NCI-H1694 (cell line): ENCODE data around the gene STOM.
A peak's percentile ranks its signal among the peaks of the same experiment; 100 is the strongest.
"Not testable (repeated sequence)": the region's sequence is repeated elsewhere in the genome, so short reads cannot be mapped to it uniquely, and the experiment has no call there.

Experiments used
- DNase-seq: peaks from one replicate; lab custom pipeline; 2025; lab: John Stamatoyannopoulos, UW

STOM gene

DNA sequence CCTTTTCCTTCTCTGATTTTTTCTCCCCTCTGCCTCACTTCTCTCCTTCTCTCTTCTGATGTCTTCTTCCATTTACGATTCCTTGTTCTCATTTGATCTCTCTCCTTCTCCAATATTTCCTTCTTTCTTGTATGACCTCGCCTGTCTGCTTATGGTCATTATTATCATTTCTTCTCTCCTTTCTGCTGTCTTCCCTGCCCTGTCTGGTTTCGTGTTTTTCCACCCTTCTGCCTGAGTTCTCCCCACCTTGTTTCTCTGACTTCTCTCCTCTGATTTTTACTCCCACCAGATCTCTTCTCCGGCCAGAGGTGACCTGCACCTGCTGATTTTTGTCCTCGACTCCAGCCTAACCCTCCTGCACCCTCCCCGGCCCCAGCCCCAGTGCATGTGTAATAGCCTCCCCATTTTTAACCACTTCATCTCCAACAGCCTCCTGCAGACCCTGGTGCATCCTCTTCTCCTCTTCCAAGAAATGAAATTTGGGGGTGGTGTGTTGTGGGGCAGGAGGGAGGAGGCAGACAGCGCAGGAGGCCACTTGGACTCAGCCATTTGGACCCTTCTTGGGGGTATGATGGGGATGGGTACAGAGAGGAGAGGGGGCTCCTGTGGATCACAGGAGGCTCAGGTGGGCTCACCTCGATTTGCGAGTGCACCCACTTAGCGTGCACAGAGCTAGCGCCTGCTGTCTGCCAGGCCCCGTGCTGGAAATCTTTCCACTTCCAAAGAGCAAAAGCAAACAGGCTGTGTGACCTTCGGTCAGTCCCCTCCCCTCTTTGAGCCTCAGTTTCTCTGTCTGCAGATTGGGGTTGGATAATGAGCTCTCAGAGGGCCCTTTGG, 69.5 kb downstream of the STOM start:
- no peak for DNase-seq

DNA sequence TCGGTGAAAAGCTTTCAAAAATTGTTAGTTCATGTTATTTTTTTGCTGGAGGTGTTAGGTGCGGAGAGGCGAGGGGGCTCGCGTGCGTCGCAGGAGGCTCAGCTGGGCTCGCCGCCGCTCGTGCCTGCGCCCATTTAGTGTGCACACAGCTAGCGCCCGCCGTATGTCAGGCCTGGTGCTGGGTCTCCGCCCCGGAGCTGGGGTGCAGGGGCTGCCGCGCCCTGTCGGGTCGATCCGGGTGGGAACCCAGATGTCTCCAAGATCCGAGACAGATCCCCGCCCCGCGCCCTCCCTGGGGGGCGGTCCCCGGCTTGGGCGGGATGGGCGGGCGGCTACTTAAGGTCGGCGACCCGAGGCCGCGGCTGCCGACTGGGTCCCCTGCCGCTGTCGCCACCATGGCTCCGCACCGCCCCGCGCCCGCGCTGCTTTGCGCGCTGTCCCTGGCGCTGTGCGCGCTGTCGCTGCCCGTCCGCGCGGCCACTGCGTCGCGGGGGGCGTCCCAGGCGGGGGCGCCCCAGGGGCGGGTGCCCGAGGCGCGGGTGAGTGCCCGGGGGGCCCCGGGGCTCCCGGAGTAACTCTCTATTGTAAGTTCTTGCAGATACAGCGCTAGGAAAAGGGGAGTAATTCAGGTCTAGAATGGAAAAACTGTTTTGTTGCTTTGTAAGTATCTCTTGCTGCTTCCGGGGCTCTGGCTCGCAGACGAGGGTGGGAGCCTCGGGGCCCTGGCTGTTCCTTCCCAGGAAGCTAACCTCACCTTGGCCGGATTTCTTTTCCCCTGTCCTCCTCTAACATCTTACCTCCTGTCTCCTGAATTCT, 70.4 kb downstream of the STOM start:
- peak; percentile 13 for DNase-seq

DNA sequence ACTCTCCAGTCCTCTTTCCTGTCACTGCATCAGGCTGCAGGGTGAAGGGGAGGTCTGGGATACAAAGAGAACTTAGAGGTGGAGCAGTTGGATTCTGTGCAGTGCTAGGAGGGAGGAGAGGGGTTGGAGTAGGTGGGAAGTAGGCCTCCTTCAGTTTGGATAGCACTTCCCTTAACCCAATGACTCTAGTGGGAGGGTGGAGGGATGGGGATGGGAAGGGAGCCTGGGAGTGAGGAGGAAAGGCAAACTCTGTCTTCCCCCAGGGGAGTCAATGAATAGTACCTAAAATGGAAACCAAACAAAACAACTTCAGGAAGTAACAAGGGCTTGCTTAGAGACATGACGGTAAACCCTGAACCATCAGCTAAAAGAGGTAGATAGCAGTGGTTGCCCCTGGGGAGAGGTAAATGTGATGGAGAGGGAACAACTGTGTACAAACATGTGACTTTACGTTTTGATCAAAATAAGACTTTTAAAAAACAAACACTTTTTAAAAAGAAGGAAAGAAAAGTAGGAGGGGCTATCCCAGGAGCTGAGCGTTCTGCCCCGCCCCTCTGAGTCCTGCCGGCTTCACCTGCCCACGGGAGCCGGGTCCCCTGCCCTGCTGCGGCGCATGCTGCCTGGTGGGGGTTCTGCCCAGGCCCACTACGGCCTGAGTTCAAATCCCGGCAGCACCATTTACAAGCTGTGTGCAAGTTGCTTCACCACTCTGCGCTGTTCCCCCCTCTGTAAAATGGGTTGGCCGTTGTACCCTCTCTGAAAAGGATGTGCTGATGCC, 71.2 kb downstream of the STOM start:
- DNase-seq, result no peak

DNA sequence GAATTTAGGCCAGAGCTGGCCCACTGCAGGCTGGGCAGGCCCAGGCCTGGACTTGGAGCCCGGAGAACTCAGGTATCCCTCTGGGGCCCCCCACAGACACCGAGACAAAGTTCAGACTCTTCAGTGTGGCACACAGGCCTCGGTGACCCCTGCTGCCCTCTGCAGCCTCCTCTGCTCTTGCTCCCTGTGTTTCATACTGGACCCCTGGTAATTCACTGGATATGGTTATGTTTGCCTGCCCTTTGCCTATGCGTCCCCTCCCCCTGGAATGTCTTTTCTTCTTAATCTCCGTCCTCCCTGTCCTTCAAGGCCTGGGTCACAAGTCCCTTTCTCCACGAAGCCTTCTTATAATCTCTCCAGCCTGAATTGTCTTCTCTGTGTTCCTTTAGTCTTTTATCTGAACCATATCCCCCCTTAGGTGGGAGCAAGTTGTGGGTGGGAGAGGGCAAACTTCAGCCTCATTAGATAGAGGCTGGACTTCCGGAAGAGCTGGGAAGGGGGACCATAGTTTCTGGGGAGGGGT, 72.0 kb downstream of the STOM start:
- no peak for DNase-seq

DNA sequence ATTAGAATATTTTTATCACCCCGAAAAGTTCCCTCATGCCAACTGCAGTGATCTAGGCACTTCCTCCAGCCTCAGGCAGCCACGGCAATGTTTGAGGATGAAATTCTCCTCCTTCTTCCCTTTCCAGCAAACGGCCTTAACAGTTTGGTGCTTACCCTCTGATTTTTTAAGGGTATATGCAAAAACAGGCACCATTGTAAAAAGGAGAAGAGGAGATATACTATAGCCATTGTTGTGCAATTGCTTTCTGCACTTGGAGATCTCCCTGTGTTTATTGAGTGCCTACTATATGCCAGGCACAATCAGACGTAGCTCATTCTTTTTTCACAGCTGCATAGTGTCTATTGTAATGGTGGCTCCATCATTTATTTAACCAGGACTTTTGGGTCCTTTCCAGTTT, 72.7 kb downstream of the STOM start:
- DNase-seq, result no peak

DNA sequence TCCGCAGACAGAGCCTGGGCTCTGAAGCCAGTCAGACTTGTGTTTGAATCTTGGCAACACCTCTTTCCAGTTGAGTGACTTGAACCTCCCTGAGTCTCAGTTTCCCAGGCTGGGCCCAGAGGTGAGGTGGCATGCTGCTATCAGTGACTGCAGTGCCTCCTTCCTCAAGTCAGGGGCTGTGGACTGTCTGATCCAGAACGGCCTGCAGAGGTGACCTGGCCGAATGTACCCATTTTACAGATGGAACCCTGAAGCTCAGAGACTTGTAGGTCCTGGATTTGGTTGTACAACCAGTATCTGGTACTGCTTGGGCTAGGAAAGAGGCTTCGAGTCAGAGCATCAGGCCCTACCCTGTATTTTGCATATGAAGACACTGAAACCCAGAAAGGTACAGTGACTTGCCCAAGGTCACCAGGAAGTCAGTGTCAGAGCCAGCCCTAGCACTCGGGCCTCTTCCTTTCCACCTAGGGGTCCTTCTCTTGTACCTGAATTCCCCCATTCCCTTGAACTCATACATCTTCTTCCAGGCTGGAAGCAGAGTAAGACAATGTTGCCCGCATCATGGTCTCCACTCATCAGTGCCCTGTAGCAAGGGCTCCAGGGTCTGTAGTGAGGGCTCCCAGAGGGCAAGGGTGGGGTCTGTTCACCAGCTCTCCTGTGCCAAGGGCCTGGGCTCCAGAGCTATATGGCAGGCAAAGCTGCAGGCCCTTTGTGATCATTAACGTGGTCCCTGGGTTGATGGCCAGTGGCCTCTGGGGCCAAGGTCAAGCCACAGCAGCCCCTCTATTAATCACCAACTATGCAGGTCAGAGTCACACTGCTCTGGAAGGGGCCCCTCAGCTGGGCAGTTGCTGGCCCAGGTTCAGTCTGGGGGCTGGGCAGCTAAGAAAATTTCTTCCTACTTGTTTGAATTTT, 73.6 kb downstream of the STOM start:
- no peak for DNase-seq

DNA sequence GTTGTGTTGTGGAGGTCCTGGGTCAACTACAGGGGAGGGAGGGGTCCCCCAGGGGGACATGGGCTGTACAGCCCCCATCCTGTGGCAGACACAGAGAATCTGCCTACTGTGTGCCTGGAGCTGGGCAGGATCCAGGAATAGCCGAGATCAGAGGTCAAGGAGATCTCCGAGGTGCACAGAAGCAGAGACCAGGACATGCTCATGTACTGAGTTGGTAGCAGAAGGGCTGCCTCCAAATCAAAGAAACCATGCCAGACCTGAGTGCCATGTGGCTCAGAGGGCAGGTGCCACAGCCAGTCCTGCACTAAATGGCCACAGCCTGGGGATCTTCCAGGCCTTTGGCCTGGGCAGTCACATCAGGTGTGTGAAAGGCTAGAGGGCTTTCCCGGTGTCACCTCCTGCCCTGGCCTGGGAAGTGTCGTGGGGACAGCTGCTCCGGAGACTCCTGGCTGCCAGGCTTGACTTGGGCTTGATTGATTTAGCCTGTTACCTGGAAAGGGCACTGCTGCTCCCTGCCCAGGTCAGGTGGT, 74.3 kb downstream of the STOM start:
- no peak for DNase-seq

DNA sequence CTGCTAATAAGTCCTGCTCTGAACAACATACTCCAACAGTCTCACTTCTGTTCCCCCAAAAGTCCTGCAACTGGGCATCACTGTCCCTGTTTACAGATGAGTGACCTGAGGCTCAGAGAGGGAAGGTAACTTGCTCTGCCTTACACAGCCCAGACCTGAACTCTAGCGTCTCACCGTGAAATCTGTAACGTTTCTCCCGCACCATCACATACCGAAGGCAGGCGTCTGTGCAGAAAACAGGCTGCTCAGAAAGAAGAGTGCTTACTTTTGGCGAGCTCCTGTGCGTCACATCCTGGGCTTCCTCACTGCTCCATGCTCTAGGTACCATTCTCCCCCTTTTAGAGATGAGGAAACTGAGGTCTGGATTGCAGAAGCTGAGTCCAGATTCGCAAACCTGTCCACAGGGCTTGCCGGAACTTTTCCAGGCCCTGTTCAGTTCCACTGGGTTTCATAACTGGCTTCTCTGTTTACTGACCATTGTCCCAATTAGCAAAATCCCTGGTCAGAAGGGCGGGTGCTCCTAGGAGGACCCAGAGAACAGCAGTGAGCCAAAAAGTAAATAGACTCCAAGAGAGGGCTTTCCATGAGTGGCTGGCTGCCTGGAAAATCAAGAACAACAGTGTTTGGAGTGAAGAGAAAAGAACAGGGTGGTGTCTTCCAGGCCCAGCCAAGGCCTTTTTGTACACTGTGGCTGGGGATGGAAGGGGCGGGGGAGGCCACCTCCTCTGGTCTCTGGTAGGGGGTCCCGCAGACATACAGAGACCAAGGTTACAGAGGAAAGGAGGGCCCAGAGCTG, 75.0 kb downstream of the STOM start:
- no peak for DNase-seq

DNA sequence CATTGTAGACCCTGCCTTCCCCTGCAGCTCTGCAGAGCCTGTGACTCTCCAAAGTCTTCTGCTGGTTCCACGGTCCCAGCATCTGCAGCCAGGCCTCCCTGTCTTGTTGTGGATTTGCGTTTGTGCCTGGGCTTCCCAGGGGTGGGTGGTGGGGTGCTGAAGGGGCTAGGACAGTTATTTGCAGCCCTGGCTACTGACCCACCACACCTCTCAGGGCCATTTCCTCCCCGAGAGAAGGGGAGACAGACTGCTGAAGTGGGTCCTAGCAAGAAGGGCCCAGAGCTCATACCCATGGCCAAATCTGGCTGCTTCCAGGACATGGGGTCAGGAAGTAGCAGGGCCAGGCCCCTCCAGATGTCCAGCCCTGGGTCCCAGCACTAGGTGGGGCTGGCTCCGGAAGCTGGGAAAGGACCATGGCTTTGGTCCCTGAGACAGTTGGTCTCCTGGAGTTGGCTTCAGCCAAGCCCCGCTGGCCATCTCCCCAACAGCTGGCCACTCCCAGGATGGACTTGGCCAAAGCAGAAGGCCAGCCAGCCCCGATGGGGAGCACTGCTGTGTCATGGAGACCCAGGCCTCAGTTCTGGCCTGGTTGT, 75.8 kb downstream of the STOM start:
- no peak for DNase-seq

DNA sequence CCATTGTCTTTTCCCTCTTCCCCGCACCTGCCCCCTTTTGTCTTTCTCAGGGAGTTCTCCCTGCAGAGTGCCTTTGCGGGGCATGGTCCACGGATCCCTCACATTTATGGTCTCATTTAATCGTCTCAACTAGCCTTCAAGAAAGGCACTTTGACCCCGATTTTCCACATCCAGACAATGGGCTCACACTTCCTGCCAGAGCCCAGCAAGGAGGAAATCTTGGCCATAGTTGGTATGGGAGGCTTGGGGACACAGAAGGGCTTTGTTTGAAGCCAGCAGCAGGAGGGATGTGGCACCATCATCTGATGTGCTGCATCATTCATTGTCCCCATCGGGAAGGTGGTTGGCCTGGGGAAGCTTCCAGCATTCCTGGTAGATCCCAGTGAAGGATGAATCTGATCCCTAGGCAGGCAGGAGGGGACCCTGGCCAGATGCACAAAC, 77.2 kb downstream of the STOM start:
- DNase-seq, result no peak

DNA sequence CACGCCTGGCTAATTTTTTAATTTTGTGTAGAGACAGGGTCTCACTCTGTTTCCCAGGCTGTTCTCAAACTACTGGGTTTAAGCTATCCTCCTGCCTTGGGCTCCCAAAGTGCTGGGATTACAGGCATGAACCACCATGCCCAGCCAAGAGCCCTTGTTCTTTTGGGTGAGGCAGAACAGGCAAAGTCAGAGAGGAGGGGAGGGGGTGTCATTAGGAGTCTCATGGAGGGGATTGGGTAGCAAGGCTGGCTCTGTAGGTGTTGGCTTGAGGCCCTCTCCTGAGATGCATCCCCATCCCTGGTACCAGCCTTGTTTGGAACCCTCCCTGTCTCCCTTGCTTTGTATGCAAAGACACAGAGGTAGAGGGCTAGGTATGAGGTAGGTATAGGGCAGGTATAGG, 78.0 kb downstream of the STOM start:
- no peak for DNase-seq

DNA sequence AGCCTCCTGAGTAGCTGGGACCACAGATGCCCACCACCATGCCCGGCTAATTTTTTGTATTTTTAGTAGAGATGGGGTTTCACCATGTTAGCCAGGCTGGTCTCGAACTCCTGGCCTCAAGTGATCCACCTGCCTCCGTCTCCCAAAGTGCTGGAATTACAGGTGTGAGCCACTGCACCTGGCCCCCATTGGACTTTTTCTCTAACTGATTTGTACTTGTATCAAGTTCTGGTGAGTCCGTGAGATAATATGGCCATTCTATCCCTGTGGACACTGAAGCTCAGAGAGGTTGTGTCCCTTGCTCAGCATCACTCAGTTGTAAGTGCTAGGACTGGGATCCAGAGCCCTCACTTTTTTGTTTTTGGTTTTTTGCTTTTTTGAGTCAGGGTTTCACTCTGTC, 78.5 kb downstream of the STOM start:
- not testable (repeated sequence) for DNase-seq

DNA sequence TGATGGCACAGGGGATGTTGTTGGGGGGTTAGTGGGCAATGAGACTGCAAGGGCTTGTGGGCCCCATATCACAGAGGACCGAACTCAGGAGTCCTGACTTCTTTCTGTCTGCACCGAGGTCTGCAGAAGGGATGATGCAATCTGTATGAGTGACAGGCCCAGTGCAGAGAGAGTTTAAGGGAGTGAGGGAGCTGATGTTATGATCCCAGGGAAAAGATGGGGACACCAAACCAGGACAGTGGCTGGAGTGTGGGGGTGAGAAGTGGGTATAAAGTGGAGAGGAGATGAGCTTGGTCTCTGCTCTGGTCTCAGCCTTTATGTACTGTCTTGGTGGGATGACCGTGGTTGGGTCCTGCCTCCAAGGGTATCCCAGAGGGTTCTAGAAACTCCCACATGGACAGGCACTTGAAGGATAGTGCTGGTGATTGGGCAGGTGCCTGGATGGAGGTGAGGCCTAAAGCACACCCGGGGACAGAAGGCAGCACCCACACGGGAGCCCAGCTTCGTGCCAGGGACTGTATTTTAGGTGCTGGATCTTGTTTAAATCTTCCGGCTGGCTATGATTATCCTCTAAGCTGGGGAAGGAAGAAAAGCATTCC, 80.2 kb downstream of the STOM start:
- no peak for DNase-seq

DNA sequence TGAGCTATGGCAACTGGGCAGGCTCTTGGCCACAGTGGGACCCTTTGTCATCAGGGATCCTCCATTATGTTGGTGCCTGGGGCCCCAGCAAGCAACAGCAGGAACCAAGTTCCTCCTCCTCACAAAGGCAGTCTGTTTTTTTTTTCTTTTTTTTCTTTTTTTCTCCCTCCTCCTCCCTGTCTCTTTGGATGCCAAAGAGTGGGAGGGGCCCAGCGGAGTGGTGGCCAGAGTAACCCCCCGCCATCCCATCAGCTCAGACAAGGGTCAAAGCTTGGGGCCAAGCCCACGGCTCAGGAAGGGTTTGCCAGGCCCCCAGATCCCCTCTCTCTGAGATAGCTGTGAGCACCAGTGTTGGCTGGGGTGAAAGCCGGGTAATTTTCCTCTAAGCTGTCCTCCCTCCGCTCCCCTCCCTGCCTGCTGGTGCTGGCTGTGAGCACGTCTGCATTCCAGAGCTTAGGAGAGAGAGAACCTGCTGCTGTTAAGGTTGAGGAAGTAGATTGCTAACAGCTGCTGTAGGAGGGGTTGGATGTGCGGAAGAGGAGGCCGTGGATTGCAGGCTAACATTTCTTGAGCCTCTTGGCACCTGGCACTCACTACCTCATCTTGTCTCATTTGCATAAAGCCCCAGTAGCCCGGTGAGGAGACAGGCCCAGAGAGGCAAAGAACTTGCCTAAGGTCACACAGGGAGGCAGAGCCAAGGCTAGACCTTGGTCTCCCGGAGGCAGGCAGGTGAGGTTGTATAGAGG, 80.9 kb downstream of the STOM start:
- DNase-seq, result no peak
